ENCODE results near the gene ASTN2.
A peak's percentile ranks its signal among the peaks of the same experiment; 100 is the strongest.

ASTN2 gene

GRCh38 chr9:116389541-116390302 is 1025.1 kb downstream of the ASTN2 start:
- peaks cover 0 to 12% (median 8%) of the 10 kb centered on the region in 10 experiments; a peak in 9 of 20 replicates for H3K4me1 ChIP-seq
- no peak for TF ChIP-seq Cebpa-rat (IDR thresholded peaks at IDR 0.05)
- H3K9me3 ChIP-seq (replicated peaks in 1 of 11): no peaks in the 10 kb centered on the region
- H3K9ac ChIP-seq: no peak overlapping the region
- no peaks in the 10 kb centered on the region for H4K20me1 ChIP-seq
- H3K4me3 ChIP-seq: no peak overlapping the region
- no peaks in the 10 kb centered on the region for H3K27me3 ChIP-seq
- no peak overlapping the region for H3K4me2 ChIP-seq
- H3K36me3 ChIP-seq: no peaks in the 10 kb centered on the region; a peak in 1 of 22 replicates
- no peak overlapping the region for H3K27ac ChIP-seq

- H3K4me1 ChIP-seq: peaks cover 5 to 23% (median 17%) of the 10 kb centered on the region in 10 experiments; a peak in 19 of 20 replicates
- no peaks in the 10 kb centered on the region for H3K9me3 ChIP-seq (replicated peaks in 1 of 11)
- peak overlapping the region in 7 of 11 experiments; percentile 3 to 36 (median 20); a peak in 10 of 22 replicates for H3K4me2 ChIP-seq
- H3K36me3 ChIP-seq: no peaks in the 10 kb centered on the region; a peak in 1 of 22 replicates
- TF ChIP-seq Cebpa-rat (IDR thresholded peaks at IDR 0.05): no peak
- H3K27ac ChIP-seq: no peak overlapping the region
- H3K27me3 ChIP-seq: no peaks in the 10 kb centered on the region
- no peak overlapping the region for H3K9ac ChIP-seq
- no peak overlapping the region for H3K4me3 ChIP-seq
- no peaks in the 10 kb centered on the region for H4K20me1 ChIP-seq
These were observed 1026.7 kb downstream of the ASTN2 start for GRCh38 chr9:116387934-116388698.

- H3K9ac ChIP-seq: no peak overlapping the region
- no peaks in the 10 kb centered on the region; a peak in 1 of 22 replicates for H3K36me3 ChIP-seq
- no peak overlapping the region for H3K4me3 ChIP-seq
- peaks cover 8 to 51% (median 32%) of the 10 kb centered on the region in 10 experiments; a peak in 19 of 20 replicates for H3K4me1 ChIP-seq
- TF ChIP-seq Cebpa-rat (IDR thresholded peaks at IDR 0.05): no peak
- peak overlapping the region in 6 of 11 experiments; percentile 46 to 70 (median 55); a peak in 10 of 22 replicates for H3K4me2 ChIP-seq
- no peak overlapping the region for H3K27ac ChIP-seq
- H3K27me3 ChIP-seq: no peaks in the 10 kb centered on the region
- no peaks in the 10 kb centered on the region for H4K20me1 ChIP-seq
- H3K9me3 ChIP-seq (replicated peaks in 1 of 11): no peaks in the 10 kb centered on the region
These were observed 1030.9 kb downstream of the ASTN2 start for GRCh38 chr9:116383936-116384335.

GRCh38 chr9:116383133-116383532 is 1031.7 kb downstream of the ASTN2 start:
- Histone ChIP-seq H3K4me1 (peaks cover 8 to 46% (median 31%) of the 10 kb centered on the region in 10 experiments; a peak in 19 of 20 replicates), H3K9ac (no peak overlapping the region), H3K4me3 (no peak overlapping the region), H3K36me3 (no peaks in the 10 kb centered on the region; a peak in 1 of 22 replicates), H3K27ac (no peak overlapping the region), H3K4me2 (peak overlapping the region in 10 of 11 experiments; percentile 15 to 70 (median 54); a peak in 19 of 22 replicates), H4K20me1 (no peaks in the 10 kb centered on the region), H3K9me3 (replicated peaks in 1 of 11) (no peaks in the 10 kb centered on the region), H3K27me3 (no peaks in the 10 kb centered on the region)
- no peak for TF ChIP-seq Cebpa-rat (IDR thresholded peaks at IDR 0.05)

GRCh38 chr9:116382053-116382452 is 1032.8 kb downstream of the ASTN2 start:
- TF ChIP-seq Cebpa-rat (IDR thresholded peaks at IDR 0.05): no peak
- Histone ChIP-seq H4K20me1 (no peaks in the 10 kb centered on the region), H3K36me3 (no peaks in the 10 kb centered on the region), H3K4me3 (no peak overlapping the region), H3K27ac (no peak overlapping the region), H3K27me3 (no peaks in the 10 kb centered on the region), H3K4me2 (peak overlapping the region in 9 of 11 experiments; percentile 20 to 70 (median 55); a peak in 15 of 22 replicates), H3K9me3 (replicated peaks in 1 of 11) (no peaks in the 10 kb centered on the region), H3K4me1 (peaks cover 8 to 39% (median 25%) of the 10 kb centered on the region in 10 experiments; a peak in 19 of 20 replicates), H3K9ac (no peak overlapping the region)

GRCh38 chr9:116381350-116381749 is 1033.5 kb downstream of the ASTN2 start:
- H3K27ac ChIP-seq: no peak overlapping the region
- TF ChIP-seq Cebpa-rat (IDR thresholded peaks at IDR 0.05): no peak
- H3K4me1 ChIP-seq: peaks cover 8 to 39% (median 25%) of the 10 kb centered on the region in 10 experiments; a peak in 19 of 20 replicates
- no peak overlapping the region for H3K9ac ChIP-seq
- no peaks in the 10 kb centered on the region for H3K27me3 ChIP-seq
- no peaks in the 10 kb centered on the region for H3K9me3 ChIP-seq (replicated peaks in 1 of 11)
- H3K36me3 ChIP-seq: no peaks in the 10 kb centered on the region
- no peaks in the 10 kb centered on the region for H4K20me1 ChIP-seq
- H3K4me2 ChIP-seq: peak overlapping the region in 6 of 11 experiments; percentile 5 to 70 (median 34); a peak in 8 of 22 replicates
- H3K4me3 ChIP-seq: no peak overlapping the region

- Histone ChIP-seq H3K4me2 (peak overlapping the region in 6 of 11 experiments; percentile 5 to 70 (median 32); a peak in 7 of 22 replicates), H3K4me3 (no peak overlapping the region), H3K27ac (no peak overlapping the region), H4K20me1 (no peaks in the 10 kb centered on the region), H3K36me3 (no peaks in the 10 kb centered on the region), H3K27me3 (no peaks in the 10 kb centered on the region), H3K9ac (no peak overlapping the region), H3K4me1 (peaks cover 8 to 39% (median 25%) of the 10 kb centered on the region in 10 experiments; a peak in 19 of 20 replicates), H3K9me3 (replicated peaks in 1 of 11) (no peaks in the 10 kb centered on the region)
- no peak for TF ChIP-seq Cebpa-rat (IDR thresholded peaks at IDR 0.05)
These were observed 1034.3 kb downstream of the ASTN2 start for GRCh38 chr9:116380496-116380995.

GRCh38 chr9:116379821-116380220 is 1035.0 kb downstream of the ASTN2 start:
- no peak for TF ChIP-seq Cebpa-rat (IDR thresholded peaks at IDR 0.05)
- H4K20me1 ChIP-seq: no peaks in the 10 kb centered on the region
- H3K4me1 ChIP-seq: peaks cover 8 to 39% (median 25%) of the 10 kb centered on the region in 10 experiments; a peak in 19 of 20 replicates
- H3K4me2 ChIP-seq: no peak overlapping the region
- H3K4me3 ChIP-seq: no peak overlapping the region
- H3K9me3 ChIP-seq (replicated peaks in 1 of 11): no peaks in the 10 kb centered on the region
- no peaks in the 10 kb centered on the region for H3K36me3 ChIP-seq
- H3K27ac ChIP-seq: no peak overlapping the region
- no peaks in the 10 kb centered on the region for H3K27me3 ChIP-seq
- H3K9ac ChIP-seq: no peak overlapping the region

GRCh38 chr9:116378873-116379272 is 1036.0 kb downstream of the ASTN2 start:
- Histone ChIP-seq H4K20me1 (no peaks in the 10 kb centered on the region), H3K27me3 (no peaks in the 10 kb centered on the region), H3K4me3 (no peak overlapping the region), H3K9ac (no peak overlapping the region), H3K4me2 (no peak overlapping the region), H3K27ac (no peak overlapping the region), H3K36me3 (no peaks in the 10 kb centered on the region), H3K4me1 (peaks cover 8 to 35% (median 25%) of the 10 kb centered on the region in 10 experiments; a peak in 19 of 20 replicates), H3K9me3 (replicated peaks in 1 of 11) (no peaks in the 10 kb centered on the region)
- TF ChIP-seq Cebpa-rat (IDR thresholded peaks at IDR 0.05): no peak

Measured in BLaER1 treated with 17β-estradiol and CSF1 and Interleukin-3, amounts not matched to agents 10 nM and 100 nM (cell line).